ENCODE data around the gene TMEM235. TPM values are rescaled to one million over a fixed set of nuclear protein-coding genes. Genes with fewer than 3 reads are reported as not detected.
A peak's percentile ranks its signal among the peaks of the same experiment; 100 is the strongest.

The TMEM235 gene
- total and polyA plus RNA-seq, 9 of the 15 experiments (the other 6 are each of a cell fraction or from before 2014, with no cell fraction given): not detected

- TF ChIP-seq AFF4 (CRISPR knock-in tag; IDR thresholded peaks at IDR 0.05) (peak; percentile 81; the same call in 1 of the 2 replicates), ATF6 (CRISPR knock-in tag; IDR thresholded peaks at IDR 0.05) (peak; percentile 88), FOS (IDR thresholded peaks at IDR 0.05; ENCODE audit: extremely low read depth, insufficient read length) (peak; percentile 90), KLF1 (tag; IDR thresholded peaks at IDR 0.05) (no peak; the same call in 1 of the 2 replicates), SRF (CRISPR knock-in tag; IDR thresholded peaks at IDR 0.05) (0 out of 4 replicates have a peak, but pooled peaks of 1 of the 2 experiments have one; percentile 71), HNRNPLL (IDR thresholded peaks at IDR 0.05; ENCODE audit: low read depth, low read length, poor library complexity, severe bottlenecking) (peak; percentile 43), POLR3G (IDR thresholded peaks at IDR 0.05; ENCODE audit: extremely low read depth, insufficient read length, insufficient replicate concordance) (no peak), SP2 (IDR thresholded peaks at IDR 0.05; ENCODE audit: extremely low read depth, low read depth, low read length, poor library complexity, severe bottlenecking) (peak; percentile 28), MAZ (CRISPR knock-in tag; conservative IDR thresholded peaks at IDR 0.05 in 1 of 2, IDR thresholded peaks at IDR 0.05 in 1 of 2) (peak; percentile 77 to 93), POLR2H (tag; IDR thresholded peaks at IDR 0.05; ENCODE audit: low read depth) (peak; percentile 96), HEY1 (CRISPR knock-in tag; IDR thresholded peaks at IDR 0.05; ENCODE audit: borderline replicate concordance) (no peak), HOXB6 (CRISPR knock-in tag; IDR thresholded peaks at IDR 0.05; ENCODE audit: borderline replicate concordance) (no peak), ZNF282 (CRISPR knock-in tag; IDR thresholded peaks at IDR 0.05) (no peak), ARID4B (CRISPR knock-in tag; IDR thresholded peaks at IDR 0.05) (peak; percentile 95), PCBP2 (IDR thresholded peaks at IDR 0.05; ENCODE audit: low read depth, low read length, poor library complexity, severe bottlenecking) (no peak)
Observed at GRCh38 chr17:78186692-78187595, 44.5 kb upstream of the TMEM235 start, which contains the start of the genes AFMID and TK1 (continued).
